Fibroblast of lung (primary cell): ENCODE data around the gene CTNND2. TPM values are rescaled to one million over a fixed set of nuclear protein-coding genes. Genes with fewer than 3 reads are reported as not detected.

Experiments used
- DNase-seq, 2 donors: peaks; one replicate each; pipeline versions ENCODE4 v3.0.0 to v3.0.0-alpha.2; 2010; ENCODE audit warnings: low read depth in 2 of 2
- H2AFZ ChIP-seq: 2 replicates; pipeline ENCODE4 v1.5.1; 2012; ENCODE audit warnings: low read length, control low read depth, inconsistent platforms
- H3K27ac ChIP-seq: 2 replicates; pipeline ENCODE4 v1.5.1; 2011; ENCODE audit warnings: low read length, control low read depth; ENCODE audit not compliant: insufficient read depth
- H3K27me3 ChIP-seq: 2 replicates; pipeline ENCODE4 v1.5.1; 2011; ENCODE audit warnings: mild to moderate bottlenecking, low read length; ENCODE audit not compliant: control insufficient read depth, insufficient read depth
- H3K36me3 ChIP-seq: 2 replicates; pipeline ENCODE4 v1.5.1; 2011; ENCODE audit warnings: low read length; ENCODE audit not compliant: control insufficient read depth, insufficient read depth
- H3K4me1 ChIP-seq: 2 replicates; pipeline ENCODE4 v1.5.1; 2011; ENCODE audit warnings: low read length; ENCODE audit not compliant: control insufficient read depth, insufficient read depth; ENCODE audit errors: extremely low read depth
- H3K4me2 ChIP-seq: 2 replicates; pipeline ENCODE4 v1.5.1; 2011; ENCODE audit warnings: low read length, control low read depth; ENCODE audit not compliant: insufficient read depth; ENCODE audit errors: extremely low read depth
- H3K4me3 ChIP-seq, 4 experiments: fragments of 200-600 bp in 1 of 4; sonication (generic) in 1 of 4; replicated peaks in 1 of 4; 2 replicates each; pipeline ENCODE4 v1.5.1; 2011 to 2016; ENCODE audit warnings: low read length in 4 of 4, low read depth in 3 of 4, mild to moderate bottlenecking in 3 of 4, control low read depth in 2 of 4, inconsistent platforms in 1 of 4, mixed read lengths in 1 of 4; ENCODE audit not compliant: insufficient read depth in 1 of 4; ENCODE audit errors: control extremely low read depth in 1 of 4
- H3K79me2 ChIP-seq: 2 replicates; pipeline ENCODE4 v1.5.1; 2012; ENCODE audit warnings: mild to moderate bottlenecking, low read length, inconsistent platforms; ENCODE audit not compliant: control insufficient read depth, insufficient read depth
- H3K9ac ChIP-seq: 2 replicates; pipeline ENCODE4 v1.5.1; 2011; ENCODE audit warnings: mild to moderate bottlenecking, low read length, control low read depth; ENCODE audit not compliant: insufficient read depth
- H3K9me3 ChIP-seq: 2 replicates; pipeline ENCODE4 v1.5.1; 2012; ENCODE audit warnings: low read depth, low read length; ENCODE audit not compliant: control insufficient read depth, insufficient read depth
- H4K20me1 ChIP-seq: 2 replicates; pipeline ENCODE4 v1.5.1; 2011; ENCODE audit warnings: low read length; ENCODE audit not compliant: control insufficient read depth, insufficient read depth; ENCODE audit errors: extremely low read depth
- EZH2 ChIP-seq: IDR thresholded peaks from 2 replicates; pipeline ENCODE4 v1.5.1; 2012; ENCODE audit warnings: low read length, control low read depth, mild to moderate bottlenecking; ENCODE audit errors: missing control alignments
- polyA plus RNA-seq, 2 donors: library from polyadenylated mRNA; depleted of rRNA in 1 of 2; stranded (reverse) in 1 of 2; unstranded in 1 of 2; fragments of >200 nt; gene quantifications; 2 replicates each; pipeline ENCODE4 v1.2.1, GENCODE V29; 2011 to 2012; ENCODE audit warnings: missing spikeins in 1 of 2
- total RNA-seq: library from RNA; depleted of rRNA; stranded (reverse); fragments of >200 nt; gene quantifications from 2 replicates; pipeline ENCODE4 v1.2.1, GENCODE V29; 2014
- TF ChIP-seq, protein P1 (sequence below), 2 donors: IDR thresholded peaks in 1 of 2; conservative IDR thresholded peaks in 1 of 2; 1 replicate in 1 of 2; 2 replicates in 1 of 2; pipeline ENCODE4 v1.5.1; 2011 to 2012; ENCODE audit warnings: low read length in 2 of 2, control low read depth in 1 of 2, inconsistent platforms in 1 of 2, low read depth in 1 of 2, mild to moderate bottlenecking in 1 of 2

The CTNND2 gene
- total and polyA plus RNA-seq, 2 donors (not counting 1 experiment from before 2014, with no cell fraction given): not detected

DNA sequence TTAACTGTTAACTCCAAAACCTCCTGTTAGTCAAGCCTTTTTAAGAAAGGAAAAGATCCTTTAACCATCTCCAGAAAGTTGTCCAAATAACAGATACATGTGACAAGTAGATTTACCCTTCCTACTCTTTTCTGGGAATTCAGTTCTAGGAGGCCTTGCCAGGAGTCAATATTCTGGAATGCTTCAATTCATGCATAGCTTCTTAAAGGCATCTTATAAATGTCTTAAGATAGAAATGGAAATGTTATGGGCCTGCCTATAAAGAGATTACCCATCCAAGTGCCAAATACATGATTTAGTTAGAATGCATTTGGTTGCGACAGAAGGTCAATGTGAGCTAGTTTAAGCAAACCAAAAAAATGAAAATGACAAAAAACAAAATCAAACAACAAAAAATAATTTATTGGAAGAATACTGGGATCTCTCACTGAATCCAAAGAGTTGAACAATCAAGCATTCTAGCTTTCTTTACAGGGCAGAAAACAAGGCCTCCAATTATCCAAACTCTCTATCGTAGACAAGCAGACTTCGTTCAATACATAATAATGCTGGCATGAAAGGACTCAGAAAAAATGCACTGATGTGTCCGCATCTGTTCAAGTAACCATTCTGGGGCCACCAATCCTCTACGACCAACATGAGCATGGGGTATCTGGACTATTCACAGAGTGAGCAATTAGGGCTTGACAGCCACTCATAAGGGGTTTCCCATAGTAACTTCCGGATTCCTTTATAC is 188.6 kb downstream of the CTNND2 start:
- no peaks in the 10 kb centered on the region for H3K4me1 ChIP-seq
- H3K27me3 ChIP-seq: no peaks in the 10 kb centered on the region
- H3K27ac ChIP-seq: no peak overlapping the region
- DNase-seq: no peak
- H3K9me3 ChIP-seq: no peaks in the 10 kb centered on the region
- TF ChIP-seq, protein P1, sequence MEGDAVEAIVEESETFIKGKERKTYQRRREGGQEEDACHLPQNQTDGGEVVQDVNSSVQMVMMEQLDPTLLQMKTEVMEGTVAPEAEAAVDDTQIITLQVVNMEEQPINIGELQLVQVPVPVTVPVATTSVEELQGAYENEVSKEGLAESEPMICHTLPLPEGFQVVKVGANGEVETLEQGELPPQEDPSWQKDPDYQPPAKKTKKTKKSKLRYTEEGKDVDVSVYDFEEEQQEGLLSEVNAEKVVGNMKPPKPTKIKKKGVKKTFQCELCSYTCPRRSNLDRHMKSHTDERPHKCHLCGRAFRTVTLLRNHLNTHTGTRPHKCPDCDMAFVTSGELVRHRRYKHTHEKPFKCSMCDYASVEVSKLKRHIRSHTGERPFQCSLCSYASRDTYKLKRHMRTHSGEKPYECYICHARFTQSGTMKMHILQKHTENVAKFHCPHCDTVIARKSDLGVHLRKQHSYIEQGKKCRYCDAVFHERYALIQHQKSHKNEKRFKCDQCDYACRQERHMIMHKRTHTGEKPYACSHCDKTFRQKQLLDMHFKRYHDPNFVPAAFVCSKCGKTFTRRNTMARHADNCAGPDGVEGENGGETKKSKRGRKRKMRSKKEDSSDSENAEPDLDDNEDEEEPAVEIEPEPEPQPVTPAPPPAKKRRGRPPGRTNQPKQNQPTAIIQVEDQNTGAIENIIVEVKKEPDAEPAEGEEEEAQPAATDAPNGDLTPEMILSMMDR (conservative IDR thresholded peaks at IDR 0.05 in 1 of 2, IDR thresholded peaks at IDR 0.05 in 1 of 2; ENCODE audit: low read depth in 1 of 2, low read length in 2 of 2): no peak
- no peak for TF ChIP-seq EZH2
- no peak overlapping the region for H3K9ac ChIP-seq
- H3K4me2 ChIP-seq: no peak overlapping the region
- no peaks in the 10 kb centered on the region for H4K20me1 ChIP-seq
- H2AFZ ChIP-seq: no peak overlapping the region
- no peaks in the 10 kb centered on the region for H3K36me3 ChIP-seq
- no peaks in the 10 kb centered on the region for H3K79me2 ChIP-seq
- no peak overlapping the region for H3K4me3 ChIP-seq

DNA sequence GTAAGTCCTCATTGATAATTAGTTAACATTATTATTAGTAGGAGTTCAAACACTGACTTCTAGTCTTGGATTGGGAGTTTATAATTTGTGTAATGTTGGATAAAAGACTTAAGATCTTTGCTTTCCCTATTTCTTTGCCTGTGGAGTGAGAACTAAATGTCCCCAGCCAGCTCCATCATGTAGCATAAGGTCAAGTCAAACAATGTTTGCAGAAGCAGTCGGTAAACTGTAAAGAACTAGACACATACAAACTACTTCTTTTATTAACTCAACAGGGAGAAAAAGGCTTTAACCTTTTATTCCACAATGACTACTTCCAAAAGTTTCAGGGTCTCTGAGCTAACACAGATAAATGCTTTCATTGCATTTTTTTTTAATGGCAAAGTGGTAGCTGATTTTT is 192.3 kb downstream of the CTNND2 start:
- Histone ChIP-seq H3K36me3 (no peaks in the 10 kb centered on the region), H3K9ac (no peak overlapping the region), H3K4me1 (no peaks in the 10 kb centered on the region), H3K27me3 (no peaks in the 10 kb centered on the region), H3K4me3 (no peak overlapping the region), H3K79me2 (no peaks in the 10 kb centered on the region), H4K20me1 (no peaks in the 10 kb centered on the region), H2AFZ (no peak overlapping the region), H3K27ac (no peak overlapping the region), H3K4me2 (no peak overlapping the region), H3K9me3 (no peaks in the 10 kb centered on the region)
- TF ChIP-seq, protein P1 (conservative IDR thresholded peaks at IDR 0.05 in 1 of 2, IDR thresholded peaks at IDR 0.05 in 1 of 2; ENCODE audit: low read depth in 1 of 2, low read length in 2 of 2): no peak
- TF ChIP-seq EZH2: no peak
- DNase-seq: no peak

GRCh38 chr5:11709021-11709420 is 195.2 kb downstream of the CTNND2 start:
- H3K9ac ChIP-seq: no peak overlapping the region
- no peak overlapping the region for H2AFZ ChIP-seq
- H3K9me3 ChIP-seq: no peaks in the 10 kb centered on the region
- H3K4me2 ChIP-seq: no peak overlapping the region
- H3K36me3 ChIP-seq: no peaks in the 10 kb centered on the region
- no peaks in the 10 kb centered on the region for H3K4me1 ChIP-seq
- no peak overlapping the region for H3K27ac ChIP-seq
- no peak for DNase-seq
- TF ChIP-seq, protein P1 (conservative IDR thresholded peaks at IDR 0.05 in 1 of 2, IDR thresholded peaks at IDR 0.05 in 1 of 2; ENCODE audit: low read depth in 1 of 2, low read length in 2 of 2): no peak
- no peak for TF ChIP-seq EZH2
- H4K20me1 ChIP-seq: no peaks in the 10 kb centered on the region
- H3K79me2 ChIP-seq: no peaks in the 10 kb centered on the region
- H3K27me3 ChIP-seq: no peaks in the 10 kb centered on the region
- H3K4me3 ChIP-seq: no peak overlapping the region
